Posterior vena cava (tissue), 2 donors: Measurements from ENCODE around the gene RELN. TPM values are rescaled to one million over a fixed set of nuclear protein-coding genes. Genes with fewer than 3 reads are reported as not detected.

Experiments
- DNase-seq: peaks from one replicate; pipeline ENCODE4 v3.0.0-alpha.2; 2020; ENCODE audit warnings: low spot score
- intact Hi-C, 2 donors: fragments of 100-400 bp; cut with DNase I; formaldehyde crosslinking; loops; one replicate each; pipeline versions ENCODE4 v1.14.1 to v1.14.2; 2022 to 2023
- total RNA-seq, 2 donors: library from RNA; stranded (reverse); fragmentation: NEBNext Ultra II Directional; extraction: Animal tissue kit (Norgen Biotek cat#: 25700); gene quantifications; one replicate each; pipeline ENCODE4 v1.2.1, GENCODE V29; 2021
- donor health status: DM: yes; HTN: yes; CAD: no.
- donor health status: DM: yes; HTN: yes; CAD: no.

The RELN gene
- total RNA-seq, 2 donors from 2014 or later = 5.0 to 6.2 TPM

DNA sequence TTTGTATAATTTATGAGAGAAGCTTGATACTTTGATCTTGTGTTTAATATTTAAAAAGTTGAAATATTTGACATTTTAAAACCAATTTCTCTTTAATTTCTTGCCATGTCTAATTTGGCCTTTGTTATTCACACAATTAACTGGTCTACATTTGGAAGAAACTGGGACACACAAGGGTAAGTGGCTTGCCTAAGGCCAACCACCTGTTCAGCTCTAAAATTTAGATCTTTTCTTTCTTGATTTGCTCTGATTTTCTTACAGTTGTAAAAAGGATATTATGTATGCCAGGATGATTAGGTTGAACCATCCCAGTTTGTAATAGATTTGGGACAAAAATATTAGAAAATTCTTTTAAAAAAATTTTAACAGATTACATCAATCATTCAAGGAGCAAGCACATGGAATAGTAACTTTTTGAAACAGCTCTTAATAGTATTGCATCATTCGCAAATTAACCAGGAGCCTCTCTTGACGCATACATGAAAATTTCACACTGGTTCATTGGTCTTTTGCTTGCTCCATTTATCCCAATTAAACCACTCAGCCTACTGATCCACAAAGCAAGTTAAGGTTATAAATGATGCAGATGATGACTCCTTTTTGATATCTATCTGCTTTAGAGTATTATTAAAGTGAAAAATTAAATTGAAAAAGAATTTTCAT is 321.0 kb downstream of the RELN start:
- no peak for DNase-seq
- intact Hi-C loops = no loop called here

DNA sequence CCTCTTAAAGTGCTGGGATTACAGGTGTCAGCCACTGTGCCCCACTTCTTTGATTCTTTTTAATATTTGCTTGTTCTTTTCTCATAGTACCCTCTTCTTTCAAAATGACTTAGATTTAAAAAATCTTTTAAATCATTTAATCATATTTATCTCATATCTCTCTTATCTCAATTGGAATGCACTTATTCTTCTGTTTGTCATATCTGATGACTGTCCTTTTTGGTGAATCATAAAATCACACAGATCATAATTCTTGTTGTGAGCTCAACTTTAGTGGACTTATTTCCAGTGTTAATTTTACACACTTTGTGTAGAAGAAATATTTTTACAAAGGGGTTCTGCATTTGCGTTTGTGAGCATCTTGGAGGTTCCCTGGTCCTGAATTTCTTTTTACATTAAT is 323.1 kb downstream of the RELN start:
- intact Hi-C loops = no loop called here
- no peak for DNase-seq

DNA sequence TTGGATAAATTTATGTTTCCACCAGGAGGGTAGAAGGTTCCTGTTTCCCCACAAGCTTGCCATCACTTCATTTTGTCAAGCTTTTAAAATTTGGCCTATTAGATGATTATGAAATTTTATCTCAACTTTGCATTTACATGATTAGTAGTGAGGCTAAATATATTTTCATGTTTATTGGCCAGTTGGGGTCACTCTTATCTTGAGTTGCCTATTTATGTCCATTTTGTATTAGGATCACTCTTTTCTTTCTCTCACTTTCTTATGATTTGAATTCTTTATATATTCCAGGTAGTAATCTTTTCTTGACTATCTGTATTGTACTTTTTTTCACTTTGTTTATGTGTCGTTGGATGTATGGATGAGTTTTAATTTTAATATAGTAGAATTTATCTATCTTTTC is 324.9 kb downstream of the RELN start:
- no peak for DNase-seq
- intact Hi-C loops = no loop called here

DNA sequence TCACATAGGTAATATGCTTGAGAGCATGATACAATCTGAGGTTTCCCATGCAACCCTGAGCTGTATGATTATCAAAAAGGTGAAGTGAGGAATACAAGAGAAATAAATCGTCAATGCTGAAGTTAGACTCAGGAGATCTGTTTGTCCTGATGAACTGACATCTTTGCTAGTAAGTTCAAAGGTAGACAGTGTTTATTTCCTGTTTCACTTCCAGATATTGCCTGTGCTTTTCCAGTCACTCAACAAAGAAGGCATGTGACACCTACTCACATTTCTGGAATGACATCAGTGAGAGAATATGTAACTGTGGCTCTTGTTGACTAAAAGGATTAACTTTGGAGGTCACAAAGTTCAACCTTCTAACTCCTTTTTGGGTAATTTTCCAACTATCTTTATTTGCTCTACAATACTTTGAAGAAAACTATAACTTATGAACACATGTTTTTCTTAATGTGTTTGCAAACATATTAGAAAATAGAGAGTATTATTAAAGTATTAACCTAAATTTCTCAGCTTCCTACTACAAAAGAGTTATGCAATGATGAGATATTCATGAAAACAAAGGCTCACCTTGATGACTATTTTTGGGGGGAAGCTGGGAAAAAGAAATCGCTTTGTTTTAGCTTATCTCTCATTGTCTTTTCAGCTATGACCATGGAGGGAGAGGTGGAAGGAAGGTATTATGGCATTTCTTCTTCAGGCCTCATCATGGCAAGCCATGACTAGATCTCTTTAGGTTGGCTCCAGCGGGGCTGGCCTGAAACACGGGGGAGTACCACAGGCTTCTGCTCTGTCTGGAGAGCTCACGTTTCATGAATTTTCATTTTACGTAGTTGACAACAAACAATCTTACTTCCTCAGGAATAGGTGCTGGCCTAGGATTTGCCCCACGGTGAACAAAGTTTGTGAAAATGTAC is 328.7 kb downstream of the RELN start:
- intact Hi-C loops = no loop called here
- no peak for DNase-seq

DNA sequence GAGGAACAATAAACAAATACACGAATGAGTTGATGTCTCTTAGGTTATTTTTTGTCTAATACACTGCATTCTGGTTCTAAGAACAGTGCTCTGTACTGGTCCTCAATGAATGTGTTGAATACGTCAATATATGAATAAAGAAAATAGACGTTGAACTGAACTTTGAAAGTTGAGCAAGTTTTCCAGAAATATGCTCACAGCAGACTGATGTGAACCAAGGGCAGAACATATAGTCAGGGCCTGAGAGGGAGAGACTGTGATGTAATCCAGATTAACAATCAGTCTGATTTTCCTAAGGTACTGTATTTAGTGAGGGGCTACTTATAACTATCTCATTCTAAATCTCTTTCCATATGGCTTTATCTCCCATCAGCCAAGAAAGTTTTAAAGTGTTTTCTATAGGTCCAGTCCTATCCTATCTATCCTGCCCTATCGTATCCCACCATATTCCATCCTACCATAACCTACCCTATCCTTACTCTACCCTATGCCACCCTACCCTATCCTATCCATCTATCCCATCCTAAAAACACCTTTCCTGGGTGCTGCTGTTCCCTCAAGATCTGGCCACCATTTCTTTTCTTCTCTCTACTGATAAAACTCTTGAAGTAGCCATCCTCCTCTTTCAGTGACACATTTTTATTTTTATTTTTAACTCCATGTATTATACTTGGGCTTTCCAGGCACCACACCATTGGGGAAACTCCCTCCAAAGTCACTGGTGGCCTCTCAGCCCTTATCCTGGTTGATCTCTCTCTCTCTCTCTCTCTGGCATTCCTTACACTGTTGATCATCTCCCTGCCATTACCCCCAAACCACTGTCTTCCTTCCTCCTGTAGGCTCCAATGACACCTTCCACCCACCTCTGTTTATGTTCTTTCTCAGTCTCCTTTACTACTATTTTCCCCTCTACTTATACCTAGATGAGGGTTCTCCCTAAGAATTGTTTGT is 331.1 kb downstream of the RELN start:
- no peak for DNase-seq
- intact Hi-C loops = no loop called here

DNA sequence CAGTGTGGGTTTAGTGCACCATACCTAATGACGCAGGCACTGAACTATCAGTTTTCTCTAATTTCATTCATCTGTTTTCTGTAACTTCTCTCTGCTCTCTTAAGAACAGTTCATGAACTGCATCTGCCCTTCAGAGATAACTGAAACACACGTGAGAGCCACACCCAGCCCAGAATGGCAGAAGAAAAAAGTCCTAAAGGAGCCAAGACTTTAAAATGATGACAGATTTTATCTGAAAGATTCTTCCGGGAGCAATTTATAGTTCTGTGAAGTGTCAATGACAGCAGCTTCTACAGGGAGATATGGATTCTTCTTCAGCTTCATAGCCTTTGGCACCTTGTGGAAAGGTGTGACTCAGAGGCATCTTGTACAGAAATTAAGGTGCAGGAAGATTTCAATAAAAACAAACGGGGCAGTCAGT is 332.0 kb downstream of the RELN start:
- intact Hi-C loops = no loop called here
- no peak for DNase-seq

DNA sequence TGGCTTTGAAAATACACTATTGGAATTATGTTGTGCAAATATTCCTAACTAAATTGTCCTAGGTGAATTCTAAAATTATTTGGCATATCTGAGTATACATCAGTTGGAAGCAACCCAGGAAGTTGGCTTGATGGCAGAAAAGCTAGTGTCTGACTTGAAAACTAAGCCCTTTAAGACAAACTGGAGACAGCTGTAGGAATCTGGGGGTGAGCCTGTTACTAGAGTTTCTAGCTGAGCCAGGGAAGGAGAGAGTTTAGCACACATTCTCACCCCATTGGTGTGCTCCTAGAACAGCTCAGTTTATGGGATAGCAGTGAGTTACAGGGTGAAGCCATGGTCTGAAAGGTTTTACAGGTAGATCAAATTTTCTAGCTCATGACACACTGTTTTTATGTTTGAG is 333.2 kb downstream of the RELN start:
- DNase-seq = no peak
- intact Hi-C loops = no loop called here

DNA sequence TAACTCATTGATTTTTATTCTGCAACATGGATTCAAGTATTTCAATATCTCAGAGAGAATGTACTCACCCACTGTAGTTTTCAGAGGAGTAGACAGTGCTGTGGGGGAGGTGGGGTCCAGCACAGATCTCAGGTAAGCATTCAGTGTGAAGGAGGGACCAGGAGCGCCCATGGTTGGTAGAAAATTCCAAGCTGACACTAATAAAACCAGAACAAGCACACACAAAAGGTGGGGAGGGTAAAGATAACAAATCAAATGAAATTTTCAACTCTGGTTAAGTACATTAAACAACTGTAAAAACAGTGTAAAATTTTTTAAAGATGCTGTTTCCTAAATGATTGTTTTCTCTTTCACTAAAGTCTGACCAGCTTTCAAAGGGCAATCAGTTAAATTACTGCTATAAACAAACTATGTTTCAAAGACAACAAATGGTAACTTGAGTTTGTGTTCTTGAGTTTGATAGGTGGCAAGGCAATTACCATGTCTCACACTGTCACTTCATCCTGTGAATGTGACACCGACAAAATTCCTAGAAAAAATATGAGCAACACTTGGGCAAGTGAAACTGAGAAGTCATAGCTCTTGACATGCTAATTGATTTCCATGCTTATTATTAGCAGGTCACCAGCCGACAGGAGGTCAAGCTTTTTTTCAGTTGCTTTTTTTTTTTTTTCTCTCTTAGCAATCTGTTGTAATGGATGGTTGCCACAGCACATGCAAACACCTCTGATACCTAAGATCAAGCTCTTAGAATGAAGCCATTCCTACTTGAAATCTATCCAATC is 337.7 kb downstream of the RELN start:
- intact Hi-C loops = no loop called here

DNA sequence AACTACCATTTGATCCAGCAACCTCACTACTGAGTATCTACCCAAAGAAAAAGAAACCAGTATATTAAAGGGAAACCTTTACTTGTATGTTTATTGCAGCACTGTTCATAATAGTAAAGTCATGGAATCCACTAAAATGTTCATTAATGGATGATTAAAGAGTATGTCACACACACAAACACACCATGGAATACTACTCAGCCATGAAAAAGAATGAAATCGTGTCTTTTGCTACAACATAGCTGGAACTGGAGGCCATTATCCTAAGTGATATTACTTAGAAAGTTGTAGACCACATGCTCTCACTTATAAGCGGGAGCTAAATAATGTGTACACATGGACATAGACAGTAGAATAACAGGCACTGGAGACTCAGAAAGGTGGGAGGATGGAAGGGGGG is 340.4 kb downstream of the RELN start:
- intact Hi-C loops = no loop called here
- DNase-seq = no peak

More for the DNA sequence above, 337.7 kb downstream of the RELN start:
- DNase-seq = no peak

DNA sequence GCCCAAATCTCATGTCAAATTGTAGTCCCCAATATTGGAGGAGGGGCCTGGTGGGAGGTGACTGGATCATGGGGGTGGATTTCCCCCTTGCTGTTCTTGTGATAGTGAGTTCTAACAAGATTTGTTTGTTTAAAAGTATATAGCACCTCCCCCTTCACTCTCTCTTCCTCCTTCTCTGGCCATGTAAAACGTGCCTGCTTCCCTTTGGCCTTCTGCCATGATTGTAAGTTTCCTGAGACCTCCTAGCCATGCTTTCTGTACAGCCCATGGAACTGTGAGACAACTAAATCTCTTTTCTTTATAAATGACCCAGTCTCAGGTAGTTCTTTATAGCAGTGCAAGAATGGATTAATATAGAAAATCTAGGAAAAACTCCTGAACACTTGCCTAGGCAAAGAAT is 341.3 kb downstream of the RELN start:
- intact Hi-C loops = no loop called here
- no peak for DNase-seq

DNA sequence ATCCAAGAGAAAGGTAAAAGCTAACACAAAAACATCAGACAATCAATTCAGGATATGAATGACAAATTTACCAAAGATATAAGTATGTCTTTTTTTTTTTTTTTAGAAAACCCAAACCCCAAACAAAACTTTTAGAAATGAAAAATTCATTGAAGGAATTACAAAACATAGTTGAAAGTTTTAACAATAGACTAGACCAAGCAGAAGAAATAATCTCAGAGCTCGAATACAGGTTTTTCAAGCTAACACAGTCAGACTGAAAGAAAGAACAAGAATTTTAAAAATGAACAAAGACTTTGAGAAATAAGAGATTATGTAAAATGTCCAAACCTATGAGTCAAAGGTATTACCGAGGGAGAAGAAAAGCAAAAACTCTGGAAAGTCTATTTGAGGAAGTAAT is 345.1 kb downstream of the RELN start:
- no peak for DNase-seq
- intact Hi-C loops = no loop called here

DNA sequence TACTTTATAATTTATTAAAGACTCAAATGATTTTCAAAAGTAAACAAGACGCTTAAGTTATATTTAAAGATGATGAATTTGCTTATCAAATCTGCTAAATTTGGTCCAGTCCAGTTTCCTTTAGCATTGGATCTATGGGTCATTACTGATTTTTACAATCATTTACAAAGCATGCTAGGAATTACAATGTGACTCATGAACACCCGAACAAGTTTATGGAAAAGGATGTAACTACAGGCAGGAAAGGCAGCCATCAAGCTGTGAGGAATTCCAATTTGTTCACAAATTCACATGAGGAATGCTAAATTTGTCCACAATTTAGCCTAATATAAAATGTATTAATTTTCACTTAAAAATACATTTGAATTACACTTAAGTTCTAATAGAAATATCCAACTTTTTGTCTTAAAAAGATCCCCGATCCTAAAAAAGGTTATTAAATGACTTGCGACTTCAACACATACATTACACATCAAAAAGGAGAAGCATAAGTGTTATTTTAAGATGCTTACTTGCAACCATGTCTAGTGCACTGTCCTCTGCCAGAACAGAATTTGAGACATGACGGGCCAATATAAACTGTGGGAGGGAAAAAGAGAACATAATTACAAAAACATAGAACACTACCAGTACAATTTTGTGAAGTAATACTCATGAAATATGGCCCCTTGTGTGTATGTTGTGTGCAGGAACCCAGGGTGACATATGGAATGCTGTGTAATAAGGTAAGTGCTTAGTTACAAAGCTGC is 349.3 kb downstream of the RELN start:
- intact Hi-C loops = no loop called here
- DNase-seq = no peak

DNA sequence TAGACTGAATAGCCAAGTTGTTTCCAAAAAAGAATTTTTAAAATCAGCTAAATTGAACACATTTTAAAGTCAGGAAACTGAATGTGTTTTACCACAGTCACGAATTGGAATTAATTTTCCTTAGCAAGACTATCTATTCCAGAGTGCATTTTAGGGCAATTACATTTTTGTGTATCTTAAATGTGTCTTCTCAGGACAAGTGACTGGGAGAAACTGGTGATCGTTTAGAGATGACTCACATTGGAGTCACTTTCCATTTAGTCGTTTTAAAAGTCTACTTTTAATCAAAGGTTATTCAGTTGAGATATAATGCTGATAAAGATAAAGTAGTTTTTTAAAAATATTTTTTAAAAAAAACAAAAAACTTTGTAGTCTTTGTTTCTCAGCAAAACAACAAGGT is 351.7 kb downstream of the RELN start:
- no peak for DNase-seq
- intact Hi-C loops = no loop called here

DNA sequence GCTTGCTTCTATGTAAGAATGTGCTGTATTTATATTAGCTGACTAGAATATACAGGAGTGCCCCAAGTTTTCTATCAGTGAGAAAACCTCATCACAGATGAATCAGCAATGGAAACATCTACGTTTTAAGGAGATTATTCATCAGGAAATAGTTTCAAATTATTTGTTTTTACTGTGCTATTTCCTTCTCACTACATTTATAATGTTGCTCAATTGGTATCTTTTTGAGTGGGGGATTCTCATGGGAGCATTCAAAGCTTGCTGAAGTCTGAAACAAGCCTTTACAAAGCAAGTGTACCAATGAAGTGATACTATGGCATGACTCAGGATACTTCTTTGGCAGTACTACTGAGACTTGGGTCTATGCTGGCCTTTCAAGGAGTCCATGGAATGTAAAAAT is 352.4 kb downstream of the RELN start:
- intact Hi-C loops = no loop called here
- DNase-seq = no peak

DNA sequence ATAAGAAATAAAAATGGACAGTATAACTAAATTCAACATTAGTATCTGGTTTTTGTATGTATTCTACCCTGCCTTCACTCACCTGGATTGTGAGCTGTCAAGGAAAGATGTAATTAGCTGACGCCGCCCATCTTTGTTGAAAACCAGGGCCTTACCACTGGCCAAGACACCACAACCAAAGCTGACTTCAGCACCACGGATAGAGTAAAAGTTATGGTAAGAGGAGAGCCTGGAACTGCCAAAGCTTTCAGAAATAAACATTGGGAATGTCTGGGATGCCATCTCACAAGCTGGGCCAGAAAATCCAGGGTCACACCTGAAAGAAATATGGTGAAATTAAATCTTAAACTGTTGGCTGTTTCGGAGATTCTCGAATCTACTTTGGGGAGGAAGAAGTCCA is 353.3 kb downstream of the RELN start:
- intact Hi-C loops = no loop called here
- no peak for DNase-seq

DNA sequence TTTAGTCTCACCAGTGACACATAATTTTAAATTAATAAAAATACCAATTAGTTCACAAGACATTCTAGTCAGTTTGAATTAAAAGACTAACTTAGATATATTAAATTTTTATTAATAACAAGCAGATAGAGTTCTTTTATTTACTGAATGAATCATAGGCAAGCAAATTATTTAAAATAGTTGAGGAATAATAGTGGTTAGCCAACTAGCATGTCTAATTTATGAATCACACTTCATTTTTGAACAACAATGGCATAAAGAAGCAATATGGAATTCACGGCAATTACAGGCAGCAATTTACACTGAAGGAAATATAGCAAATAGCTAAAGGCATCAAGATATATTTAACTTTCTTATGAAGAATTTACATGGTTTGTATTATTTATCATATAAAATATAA is 356.5 kb downstream of the RELN start:
- intact Hi-C loops = no loop called here
- DNase-seq = no peak

DNA sequence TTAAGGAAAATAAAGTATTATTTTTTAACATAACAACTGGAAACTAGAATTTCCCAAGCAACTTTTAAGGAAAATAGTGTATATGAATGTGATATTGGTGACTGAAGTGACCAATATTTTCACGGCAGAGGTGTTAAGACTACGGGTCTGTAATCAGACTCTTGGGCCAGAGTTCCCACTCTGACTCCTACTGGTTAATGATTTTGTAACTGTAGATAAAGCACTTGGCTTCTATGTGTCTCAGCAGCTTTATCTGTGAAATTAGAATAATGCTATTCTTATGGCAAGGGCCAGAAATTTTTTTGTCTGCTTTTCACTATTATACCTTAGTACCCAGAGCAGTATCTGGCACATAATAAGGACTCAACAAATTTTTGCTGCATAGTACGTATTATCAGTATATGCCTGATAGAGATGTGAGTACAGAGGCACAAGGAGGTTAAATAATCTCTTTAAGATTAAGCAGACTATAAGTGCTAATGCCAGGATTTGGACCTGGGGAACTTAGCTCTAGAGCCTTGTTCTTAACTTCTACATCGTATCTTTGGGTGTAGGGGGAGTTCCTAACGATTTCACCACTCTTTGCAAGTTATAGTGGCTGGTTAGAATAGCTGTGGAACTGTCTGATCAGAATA is 357.3 kb downstream of the RELN start:
- intact Hi-C loops = no loop called here
- no peak for DNase-seq

DNA sequence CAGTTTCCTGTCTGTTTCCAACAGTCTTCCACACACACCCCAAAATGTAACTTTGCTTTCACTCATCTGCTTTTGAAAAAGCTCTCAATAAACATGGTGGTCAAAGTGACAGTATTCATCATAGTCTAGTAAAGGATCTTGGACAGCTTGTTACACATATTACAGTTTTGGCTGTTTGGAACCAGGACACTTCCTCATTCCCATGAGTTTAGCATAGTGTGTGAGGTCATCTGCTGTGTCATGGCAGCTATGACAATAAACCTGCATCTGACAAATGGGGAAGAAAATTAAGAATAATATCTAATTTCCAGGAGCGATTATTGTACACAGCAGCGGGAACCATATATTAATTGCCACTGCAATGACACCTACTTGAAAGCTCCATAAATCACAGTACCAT is 359.1 kb downstream of the RELN start:
- DNase-seq = no peak
- intact Hi-C loops = no loop called here
